IMR-90 (cell line): ENCODE results near the gene ACKR4. TPM values are rescaled to one million over a fixed set of nuclear protein-coding genes. Genes with fewer than 3 reads are reported as not detected.

Experiments
- ATAC-seq: fragments of 200-7000 bp; cut with Tn5 transposase; 2 replicates; pipeline ENCODE4 v1.9.1; 2020; ENCODE audit warnings: low read depth, mild to moderate bottlenecking, moderate library complexity
- BruUV-seq: library from RNA; stranded (reverse); fragments of 400-500 nt; replicated peaks from 2 replicates; lab custom pipeline; 2021; lab: Mats Ljungman, UMichigan
- CTCF ChIA-PET: fragments of 300-600 bp; formaldehyde crosslinking; extraction: SDS; loops from one replicate; lab custom pipeline; 2021; ENCODE audit warnings: antibody characterized with exemption; lab: Yijun Ruan, JAX
- POLR2A ChIA-PET: fragments of 300-600 bp; sonication (Branson Sonifier 250); formaldehyde crosslinking; loops from one replicate; lab custom pipeline; 2022; ENCODE audit warnings: antibody characterized with exemption; ENCODE audit not compliant: unreplicated experiment; lab: Charles Lee
- DNase-seq: peaks from one replicate; pipeline ENCODE4 v3.0.0; 2013
- H2AFZ ChIP-seq: replicated peaks from 2 replicates; pipeline ENCODE3; 2013; ENCODE audit warnings: low read length, mild to moderate bottlenecking; ENCODE audit not compliant: poor library complexity
- H2AK5ac ChIP-seq: 2 replicates; pipeline ENCODE4 v1.6.1; 2013; ENCODE audit warnings: low read depth, low read length, inconsistent platforms
- H2AK9ac ChIP-seq: replicated peaks from 2 replicates; pipeline ENCODE3; 2013; ENCODE audit warnings: mild to moderate bottlenecking, low read depth, low read length, moderate library complexity; ENCODE audit not compliant: poor library complexity
- H2BK120ac ChIP-seq: 2 replicates; pipeline ENCODE4 v1.6.1; 2013; ENCODE audit warnings: low read depth, low read length, inconsistent platforms
- H2BK15ac ChIP-seq: 3 replicates; pipeline ENCODE4 v1.6.1; 2013; ENCODE audit warnings: low read depth, low read length, inconsistent platforms
- H2BK20ac ChIP-seq: 2 replicates; pipeline ENCODE4 v1.6.1; 2013; ENCODE audit warnings: low read depth, mild to moderate bottlenecking, inconsistent platforms, low read length, moderate library complexity
- H2BK5ac ChIP-seq: 2 replicates; pipeline ENCODE4 v1.6.1; 2013; ENCODE audit warnings: mild to moderate bottlenecking, low read depth, low read length, inconsistent platforms; ENCODE audit not compliant: poor library complexity, severe bottlenecking
- H3K14ac ChIP-seq: replicated peaks from 2 replicates; pipeline ENCODE4 v1.6.1; 2013; ENCODE audit warnings: low read depth, low read length, inconsistent platforms
- H3K18ac ChIP-seq: 2 replicates; pipeline ENCODE4 v1.6.1; 2013; ENCODE audit warnings: low read depth, low read length, control low read depth
- H3K23ac ChIP-seq: 2 replicates; pipeline ENCODE4 v1.6.1; 2013; ENCODE audit warnings: low read depth, low read length, inconsistent platforms
- H3K27ac ChIP-seq: 2 replicates; pipeline ENCODE4 v1.5.1; 2013; ENCODE audit warnings: mild to moderate bottlenecking, control low read depth, low read length; ENCODE audit not compliant: insufficient read depth
- H3K27me3 ChIP-seq: 2 replicates; pipeline ENCODE4 v1.6.1; 2013; ENCODE audit warnings: low read length; ENCODE audit not compliant: control insufficient read depth, insufficient read depth
- H3K36me3 ChIP-seq: 2 replicates; pipeline ENCODE4 v1.6.1; 2013; ENCODE audit warnings: low read length, mixed read lengths; ENCODE audit not compliant: control insufficient read depth, insufficient read depth
- H3K4ac ChIP-seq: 2 replicates; pipeline ENCODE4 v1.6.1; 2013; ENCODE audit warnings: low read depth, low read length, inconsistent platforms
- H3K4me1 ChIP-seq: 2 replicates; pipeline ENCODE4 v1.6.1; 2013; ENCODE audit warnings: low read length, mixed read lengths; ENCODE audit not compliant: control insufficient read depth, insufficient read depth
- H3K4me2 ChIP-seq: 2 replicates; pipeline ENCODE4 v1.6.1; 2013; ENCODE audit warnings: low read depth, mild to moderate bottlenecking, control low read depth, low read length, moderate library complexity
- H3K4me3 ChIP-seq: 2 replicates; pipeline ENCODE4 v1.5.1; 2013; ENCODE audit warnings: low read depth, mild to moderate bottlenecking, control low read depth, low read length, moderate library complexity; ENCODE audit not compliant: insufficient read depth
- H3K56ac ChIP-seq: 2 replicates; pipeline ENCODE4 v1.6.1; 2013; ENCODE audit warnings: low read length, inconsistent platforms; ENCODE audit not compliant: insufficient read depth; ENCODE audit errors: extremely low read depth
- H3K79me1 ChIP-seq, 2 experiments: 2 replicates each; pipeline ENCODE4 v1.6.1; 2013; ENCODE audit warnings: low read length in 2 of 2, inconsistent platforms in 1 of 2, low read depth in 1 of 2
- H3K9ac ChIP-seq: 2 replicates; pipeline ENCODE4 v1.6.1; 2013; ENCODE audit warnings: low read depth, low read length, control low read depth
- H3K9me1 ChIP-seq: 2 replicates; pipeline ENCODE4 v1.6.1; 2013; ENCODE audit warnings: low read length, inconsistent platforms; ENCODE audit not compliant: insufficient read depth
- H3K9me3 ChIP-seq: 2 replicates; pipeline ENCODE4 v1.6.1; 2013; ENCODE audit warnings: low read length; ENCODE audit not compliant: control insufficient read depth, insufficient read depth
- H4K20me1 ChIP-seq: 2 replicates; pipeline ENCODE4 v1.6.1; 2013; ENCODE audit warnings: low read length, inconsistent platforms; ENCODE audit not compliant: insufficient read depth
- H4K5ac ChIP-seq: 2 replicates; pipeline ENCODE4 v1.6.1; 2013; ENCODE audit warnings: mild to moderate bottlenecking, low read depth, low read length, control low read depth
- H4K8ac ChIP-seq, 2 experiments: 2 replicates each; pipeline ENCODE4 v1.6.1; 2013; ENCODE audit warnings: low read depth in 2 of 2, low read length in 2 of 2, control low read depth in 1 of 2, inconsistent platforms in 1 of 2
- H4K91ac ChIP-seq: 2 replicates; pipeline ENCODE4 v1.6.1; 2013; ENCODE audit warnings: low read depth, low read length, inconsistent platforms; ENCODE audit not compliant: insufficient read depth
- CHD1 ChIP-seq: IDR thresholded peaks from 2 replicates; pipeline ENCODE4 v1.6.1; 2012; ENCODE audit warnings: low read depth, low read length, improper control_type of control experiment
- CTCF ChIP-seq: conservative IDR thresholded peaks from 2 replicates; pipeline ENCODE4 v1.5.1; 2012; ENCODE audit warnings: mild to moderate bottlenecking, low read depth, low read length, improper control_type of control experiment
- FOS ChIP-seq: fragments of 150-350 bp; IDR thresholded peaks from 2 replicates; pipeline ENCODE4 v1.6.1; 2016; ENCODE audit warnings: low read depth, low read length
- MAFK ChIP-seq: IDR thresholded peaks from 2 replicates; pipeline ENCODE4 v1.6.1; 2012; ENCODE audit warnings: low read depth, low read length, improper control_type of control experiment
- MAZ ChIP-seq: IDR thresholded peaks from 2 replicates; pipeline ENCODE4 v1.6.1; 2012; ENCODE audit warnings: low read depth, mild to moderate bottlenecking, low read length, improper control_type of control experiment, moderate library complexity, borderline replicate concordance
- MXI1 ChIP-seq: IDR thresholded peaks from 2 replicates; pipeline ENCODE4 v1.6.1; 2012; ENCODE audit warnings: low read depth, mild to moderate bottlenecking, low read length, moderate library complexity, borderline replicate concordance
- NFE2L2 ChIP-seq: fragments of 150-350 bp; IDR thresholded peaks from 2 replicates; pipeline ENCODE4 v1.6.1; 2016; ENCODE audit warnings: low read depth, mild to moderate bottlenecking, low read length
- RCOR1 ChIP-seq: IDR thresholded peaks from 2 replicates; pipeline ENCODE4 v1.6.1; 2012; ENCODE audit warnings: mild to moderate bottlenecking, low read length, improper control_type of control experiment; ENCODE audit not compliant: insufficient replicate concordance
- USF2 ChIP-seq: fragments of 150-350 bp; IDR thresholded peaks from 2 replicates; pipeline ENCODE4 v1.6.1; 2017; ENCODE audit warnings: mild to moderate bottlenecking, antibody characterized with exemption, low read length, low read depth
- WGBS, 2 experiments: methylation state at CpG; one replicate each; pipeline versions ENCODE4 v1.1.5 to v1.1.7; 2013; ENCODE audit warnings: missing lambda C conversion rate in 2 of 2; ENCODE audit not compliant: insufficient read length in 1 of 2; ENCODE audit errors: extremely low coverage in 2 of 2; 5-methylcytosine and 5-hydroxymethylcytosine counted together
- dilution Hi-C: fragments of 300-500 bp; cut with HindIII; formaldehyde crosslinking; loops from one replicate; pipeline ENCODE4 v1.14.3; 2018; ENCODE audit warnings: low sequenced_read_pairs; ENCODE audit not compliant: unreplicated experiment
- in situ Hi-C: fragments of 300-500 bp; cut with MboI; formaldehyde crosslinking; loops from 3 replicates; pipeline ENCODE4 v1.14.3; 2019; ENCODE audit warnings: low sequenced_read_pairs, inconsistent platforms, mixed read lengths
- intact Hi-C: fragments of 100-400 bp; cut with micrococcal nuclease; formaldehyde crosslinking; loops from 2 replicates; pipeline ENCODE4 v1.10.0; 2022
- polyA plus RNA-seq, 3 experiments: library from polyadenylated mRNA; depleted of rRNA; stranded (reverse); fragments of >200 nt; gene quantifications; 2 replicates each; pipeline ENCODE4 v1.2.3, GENCODE V29; 2012; ENCODE audit warnings: low replicate concordance in 1 of 3
- total RNA-seq: library from RNA; depleted of rRNA; stranded (reverse); fragments of >200 nt; gene quantifications from 2 replicates; pipeline ENCODE4 v1.2.3, GENCODE V29; 2012
- TF ChIP-seq, protein P1 (sequence below): fragments of 150-350 bp; IDR thresholded peaks from 2 replicates; pipeline ENCODE4 v1.6.1; 2016; ENCODE audit warnings: low read depth, mild to moderate bottlenecking, low read length, moderate library complexity, borderline replicate concordance

The ACKR4 gene
- total and polyA plus RNA-seq, 2 of the 4 experiments (the other 2 are of a cell fraction) = 0.18 TPM; not detected in 1

DNA sequence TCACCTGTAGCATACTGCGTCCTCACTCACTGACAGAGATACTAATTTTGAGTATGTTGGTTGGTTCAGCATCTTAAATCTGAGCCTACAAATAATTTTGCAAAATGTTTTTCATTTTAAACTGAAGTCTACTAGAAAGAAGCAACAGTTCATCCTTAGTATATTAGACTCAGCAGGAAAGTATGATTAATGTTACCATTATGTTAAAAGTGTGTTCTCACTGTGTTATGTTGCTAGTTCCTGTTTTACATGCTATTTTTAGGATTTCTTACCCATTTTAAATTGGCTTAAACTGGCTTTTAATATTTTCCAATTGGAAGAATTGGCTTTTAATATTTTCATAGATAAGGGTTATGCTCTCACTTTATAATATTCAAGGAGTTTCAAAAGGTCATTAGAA, 25.7 kb downstream of the ACKR4 start:
- Histone ChIP-seq H3K18ac (no peak overlapping the region), H2AFZ (no peak overlapping the region), H3K9ac (no peak overlapping the region), H2AK5ac (peak overlapping the region; percentile 78; the same call in 1 of the 2 replicates), H3K4me2 (no peak overlapping the region), H3K9me3 (peaks cover 3% of the 10 kb centered on the region; the same call in 1 of the 2 replicates), H2BK120ac (peak overlapping the region; percentile 73), H3K4ac (peak overlapping the region; percentile 27; the same call in 1 of the 2 replicates), H2AK9ac (no peak overlapping the region), H3K27me3 (no peaks in the 10 kb centered on the region), H3K23ac (peak overlapping the region; percentile 79; the same call in 1 of the 2 replicates), H4K91ac (peak overlapping the region; percentile 66; the same call in 1 of the 2 replicates), H3K79me1 (peaks cover 0 to 9% of the 10 kb centered on the region in 2 experiments; a peak in 2 of 4 replicates), H4K8ac (no peak overlapping the region), H4K20me1 (no peaks in the 10 kb centered on the region), H4K5ac (no peak overlapping the region), H3K4me1 (peaks cover 5% of the 10 kb centered on the region), H3K9me1 (peaks cover 6% of the 10 kb centered on the region; the same call in 1 of the 2 replicates), H2BK5ac (peak overlapping the region; percentile 91), H2BK20ac (peak overlapping the region; percentile 66; the same call in 1 of the 2 replicates), H3K56ac (no peak overlapping the region), H3K4me3 (no peak overlapping the region), H3K36me3 (peaks cover 6% of the 10 kb centered on the region), H2BK15ac (peak overlapping the region; percentile 88; the same call in 1 of the 3 replicates), H3K27ac (no peak overlapping the region), H3K14ac (peak overlapping the region; percentile 95; the same call in 1 of the 2 replicates)
- DNase-seq (no peak), ATAC-seq (no peak)
- TF ChIP-seq CHD1 (no peak), MAFK (no peak), NFE2L2 (no peak), MXI1 (no peak), CTCF (no peak), MAZ (no peak), RCOR1 (no peak), FOS (no peak), USF2 (no peak)
- TF ChIP-seq, protein P1, sequence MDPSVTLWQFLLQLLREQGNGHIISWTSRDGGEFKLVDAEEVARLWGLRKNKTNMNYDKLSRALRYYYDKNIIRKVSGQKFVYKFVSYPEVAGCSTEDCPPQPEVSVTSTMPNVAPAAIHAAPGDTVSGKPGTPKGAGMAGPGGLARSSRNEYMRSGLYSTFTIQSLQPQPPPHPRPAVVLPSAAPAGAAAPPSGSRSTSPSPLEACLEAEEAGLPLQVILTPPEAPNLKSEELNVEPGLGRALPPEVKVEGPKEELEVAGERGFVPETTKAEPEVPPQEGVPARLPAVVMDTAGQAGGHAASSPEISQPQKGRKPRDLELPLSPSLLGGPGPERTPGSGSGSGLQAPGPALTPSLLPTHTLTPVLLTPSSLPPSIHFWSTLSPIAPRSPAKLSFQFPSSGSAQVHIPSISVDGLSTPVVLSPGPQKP = no peak
- no CpG with 5 or more reads among the region's 1 CpG for WGBS, 2 experiments
- in situ Hi-C loops (no loop called here), intact Hi-C loops (no loop called here), dilution Hi-C loops (no loop called here)
- POLR2A ChIA-PET = no interaction called here
- CTCF ChIA-PET = interaction anchor here (0.6 to 0.7 kb wide), 2 partner anchors 70 to 90 kb away, joined by 3 to 4 read pairs; no protein-coding TSS in a partner anchor
- no TSS peak for BruUV-seq
